Neural cell (in vitro differentiated cells): ENCODE measurements around the gene SLC25A3.

Experiments
- CTCF ChIP-seq: fragments of 450-650 bp; IDR thresholded peaks from 2 replicates; pipeline ENCODE4 v1.5.1; 2014; ENCODE audit warnings: antibody characterized with exemption, mild to moderate bottlenecking, moderate library complexity; ENCODE audit not compliant: poor library complexity, severe bottlenecking
- EP300 ChIP-seq: fragments of 450-650 bp; conservative IDR thresholded peaks from 2 replicates; pipeline ENCODE4 v1.6.1; 2014; ENCODE audit warnings: antibody characterized with exemption, mild to moderate bottlenecking, moderate library complexity; ENCODE audit not compliant: poor library complexity, severe bottlenecking
- EZH2 ChIP-seq: fragments of 200-600, 300-800 bp; shearing (Covaris generic), sonication (generic); IDR thresholded peaks from 2 replicates; pipeline ENCODE4 v1.6.1; 2014; ENCODE audit warnings: antibody characterized with exemption, low read length, borderline replicate concordance, mild to moderate bottlenecking; ENCODE audit not compliant: insufficient read depth, poor library complexity, severe bottlenecking

- TF ChIP-seq CTCF = no peak
- TF ChIP-seq EP300 = no peak
- TF ChIP-seq EZH2 = no peak
Observed at GRCh38 chr12:98644433-98644711, 50.9 kb downstream of the SLC25A3 start.
